H1 (cell line): Measurements from ENCODE around the gene WDR49.

Source experiments
- CTCF ChIP-seq, 3 experiments: IDR thresholded peaks; 1 replicate in 2 of 3; 2 replicates in 1 of 3; pipeline versions ENCODE4 v1.5.1 to v1.6.1; 2011; ENCODE audit warnings: low read length in 3 of 3, mild to moderate bottlenecking in 3 of 3, inconsistent platforms in 2 of 3, low read depth in 1 of 3, moderate library complexity in 1 of 3; ENCODE audit not compliant: insufficient read depth in 1 of 3; ENCODE audit errors: control extremely low read depth in 1 of 3
- KDM1A ChIP-seq: fragments of 200-600, 300-600 bp; sonication (generic); IDR thresholded peaks from 2 replicates; pipeline ENCODE4 v1.7.1; 2016; ENCODE audit warnings: mild to moderate bottlenecking, low read length, borderline replicate concordance
- MAX ChIP-seq: IDR thresholded peaks from 2 replicates; pipeline ENCODE4 v1.6.1; 2012; ENCODE audit warnings: inconsistent platforms
- NRF1 ChIP-seq: IDR thresholded peaks from 2 replicates; pipeline ENCODE4 v1.6.1; 2011; ENCODE audit warnings: mild to moderate bottlenecking, low read depth, low read length, improper control_type of control experiment
- POLR2A ChIP-seq, 2 experiments: IDR thresholded peaks; 1 replicate in 1 of 2; 2 replicates in 1 of 2; pipeline ENCODE4 v1.6.1; 2011; ENCODE audit warnings: low read depth in 2 of 2, low read length in 2 of 2, mild to moderate bottlenecking in 2 of 2; ENCODE audit errors: control extremely low read depth in 1 of 2
- POLR2AphosphoS5 ChIP-seq: IDR thresholded peaks from 2 replicates; pipeline ENCODE4 v1.6.1; 2011; ENCODE audit warnings: low read depth, low read length
- TAF1 ChIP-seq: IDR thresholded peaks from 2 replicates; pipeline ENCODE4 v1.6.1; 2011; ENCODE audit warnings: mild to moderate bottlenecking, low read depth, low read length
- TCF12 ChIP-seq: IDR thresholded peaks from 2 replicates; pipeline ENCODE4 v1.6.1; 2011; ENCODE audit warnings: low read depth, mild to moderate bottlenecking, low read length

GRCh38 chr3:167554898-167555297 is 98.8 kb downstream of the WDR49 start:
- TF ChIP-seq TCF12 (no peak), MAX (no peak), TAF1 (no peak), POLR2A (IDR thresholded peaks at IDR 0.05; ENCODE audit: control extremely low read depth in 1 of 2, low read depth in 2 of 2, low read length in 2 of 2) (no peak), KDM1A (no peak), POLR2AphosphoS5 (no peak), CTCF (IDR thresholded peaks at IDR 0.05; ENCODE audit: control extremely low read depth in 1 of 3, insufficient read depth in 1 of 3, low read depth in 1 of 3, low read length in 3 of 3) (no peak), NRF1 (no peak)
